DOHH2 (cell line): ENCODE data around the gene C14orf132.

Source experiments
- H3F3A ChIP-seq: fragments of 200-600 bp; sonication (generic), shearing (Covaris generic); 2 replicates; pipeline ENCODE4 v1.6.0; 2016; ENCODE audit warnings: antibody characterized with exemption, mild to moderate bottlenecking; ENCODE audit not compliant: control insufficient read depth, insufficient read depth
- H3K27ac ChIP-seq: fragments of 200-600 bp; sonication (generic); 2 replicates; pipeline ENCODE4 v1.5.1; 2014; ENCODE audit warnings: low read depth, mild to moderate bottlenecking, low read length, moderate library complexity
- H3K27me3 ChIP-seq: fragments of 200-600 bp; sonication (generic); 2 replicates; pipeline ENCODE4 v1.6.1; 2014; ENCODE audit warnings: mild to moderate bottlenecking, low read length, mixed read lengths; ENCODE audit not compliant: control insufficient read depth
- H3K36me3 ChIP-seq: fragments of 200-600 bp; sonication (generic); 2 replicates; pipeline ENCODE4 v1.6.1; 2014; ENCODE audit warnings: mild to moderate bottlenecking, low read length, moderate library complexity, mixed read lengths; ENCODE audit not compliant: control insufficient read depth
- H3K4me1 ChIP-seq: fragments of 200-600 bp; sonication (generic); 2 replicates; pipeline ENCODE4 v1.6.1; 2014; ENCODE audit warnings: mild to moderate bottlenecking, low read length, mixed read lengths; ENCODE audit not compliant: control insufficient read depth
- H3K4me2 ChIP-seq: fragments of 200-600 bp; sonication (generic); 2 replicates; pipeline ENCODE4 v1.6.0; 2014; ENCODE audit warnings: mild to moderate bottlenecking, low read length, moderate library complexity
- H3K4me3 ChIP-seq: fragments of 200-600 bp; sonication (generic); 2 replicates; pipeline ENCODE4 v1.5.1; 2014; ENCODE audit warnings: mild to moderate bottlenecking, low read length, mixed read lengths
- H3K79me2 ChIP-seq: fragments of 200-600 bp; sonication (generic); 2 replicates; pipeline ENCODE4 v1.6.1; 2014; ENCODE audit warnings: mild to moderate bottlenecking, low read length, mixed read lengths; ENCODE audit not compliant: control insufficient read depth
- H3K9me2 ChIP-seq: fragments of 200-600 bp; sonication (generic); replicated peaks from 2 replicates; pipeline ENCODE4 v1.6.1; 2014; ENCODE audit warnings: mild to moderate bottlenecking, low read length, mixed read lengths; ENCODE audit not compliant: control insufficient read depth
- H3K9me3 ChIP-seq: fragments of 200-600 bp; sonication (generic); 2 replicates; pipeline ENCODE4 v1.6.1; 2014; ENCODE audit warnings: antibody characterized with exemption, low read length, mixed read lengths; ENCODE audit not compliant: control insufficient read depth, insufficient read depth
- H4K20me1 ChIP-seq: fragments of 200-600 bp; sonication (generic); 2 replicates; pipeline ENCODE4 v1.6.0; 2014; ENCODE audit warnings: low read depth, mild to moderate bottlenecking, antibody characterized with exemption, low read length, moderate library complexity; ENCODE audit not compliant: control insufficient read depth, insufficient read depth
- EZH2phosphoT487 ChIP-seq: fragments of 200-600 bp; sonication (generic); IDR thresholded peaks from 2 replicates; pipeline ENCODE4 v1.6.1; 2017; ENCODE audit warnings: borderline replicate concordance, mild to moderate bottlenecking, antibody characterized with exemption, low read length, moderate library complexity, mixed read lengths
- TF ChIP-seq, protein P1 (sequence below): fragments of 200-600 bp; sonication (generic); IDR thresholded peaks from one replicate; pipeline ENCODE4 v1.5.1; 2014; ENCODE audit warnings: antibody characterized with exemption, mild to moderate bottlenecking, low read depth, low read length; ENCODE audit not compliant: poor library complexity, severe bottlenecking

C14orf132 gene

GRCh38 chr14:96117960-96118359 is 78.8 kb downstream of the C14orf132 start:
- H3K27me3 ChIP-seq, result peaks cover 3% of the 10 kb centered on the region; the same call in 1 of the 2 replicates
- H3K9me2 ChIP-seq, result no peaks in the 10 kb centered on the region
- no peak overlapping the region for H3K27ac ChIP-seq
- H3K4me3 ChIP-seq, result no peak overlapping the region
- TF ChIP-seq, protein P1, sequence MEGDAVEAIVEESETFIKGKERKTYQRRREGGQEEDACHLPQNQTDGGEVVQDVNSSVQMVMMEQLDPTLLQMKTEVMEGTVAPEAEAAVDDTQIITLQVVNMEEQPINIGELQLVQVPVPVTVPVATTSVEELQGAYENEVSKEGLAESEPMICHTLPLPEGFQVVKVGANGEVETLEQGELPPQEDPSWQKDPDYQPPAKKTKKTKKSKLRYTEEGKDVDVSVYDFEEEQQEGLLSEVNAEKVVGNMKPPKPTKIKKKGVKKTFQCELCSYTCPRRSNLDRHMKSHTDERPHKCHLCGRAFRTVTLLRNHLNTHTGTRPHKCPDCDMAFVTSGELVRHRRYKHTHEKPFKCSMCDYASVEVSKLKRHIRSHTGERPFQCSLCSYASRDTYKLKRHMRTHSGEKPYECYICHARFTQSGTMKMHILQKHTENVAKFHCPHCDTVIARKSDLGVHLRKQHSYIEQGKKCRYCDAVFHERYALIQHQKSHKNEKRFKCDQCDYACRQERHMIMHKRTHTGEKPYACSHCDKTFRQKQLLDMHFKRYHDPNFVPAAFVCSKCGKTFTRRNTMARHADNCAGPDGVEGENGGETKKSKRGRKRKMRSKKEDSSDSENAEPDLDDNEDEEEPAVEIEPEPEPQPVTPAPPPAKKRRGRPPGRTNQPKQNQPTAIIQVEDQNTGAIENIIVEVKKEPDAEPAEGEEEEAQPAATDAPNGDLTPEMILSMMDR, result no peak
- TF ChIP-seq EZH2phosphoT487, result no peak
- H3K36me3 ChIP-seq, result no peaks in the 10 kb centered on the region
- H4K20me1 ChIP-seq, result no peaks in the 10 kb centered on the region
- H3K79me2 ChIP-seq, result no peaks in the 10 kb centered on the region
- no peaks in the 10 kb centered on the region; the same call in 1 of the 2 replicates for H3K9me3 ChIP-seq
- no peaks in the 10 kb centered on the region for H3K4me1 ChIP-seq
- no peaks in the 10 kb centered on the region for H3F3A ChIP-seq
- H3K4me2 ChIP-seq, result no peak overlapping the region

- H3K36me3 ChIP-seq, result no peaks in the 10 kb centered on the region
- no peak overlapping the region for H3K4me2 ChIP-seq
- H3K4me3 ChIP-seq, result no peak overlapping the region
- H4K20me1 ChIP-seq, result no peaks in the 10 kb centered on the region
- TF ChIP-seq, protein P1, result no peak
- TF ChIP-seq EZH2phosphoT487, result no peak
- no peaks in the 10 kb centered on the region for H3K79me2 ChIP-seq
- no peaks in the 10 kb centered on the region for H3K4me1 ChIP-seq
- H3K27ac ChIP-seq, result no peak overlapping the region
- H3K27me3 ChIP-seq, result peaks cover 3% of the 10 kb centered on the region; the same call in 1 of the 2 replicates
- no peaks in the 10 kb centered on the region for H3F3A ChIP-seq
- no peaks in the 10 kb centered on the region; the same call in 1 of the 2 replicates for H3K9me3 ChIP-seq
- no peaks in the 10 kb centered on the region for H3K9me2 ChIP-seq
These were observed 79.2 kb downstream of the C14orf132 start for GRCh38 chr14:96118391-96118790.

GRCh38 chr14:96119947-96120346 is 80.8 kb downstream of the C14orf132 start:
- Histone ChIP-seq H3K4me3 (no peak overlapping the region), H3F3A (no peaks in the 10 kb centered on the region), H3K9me2 (no peaks in the 10 kb centered on the region), H3K36me3 (no peaks in the 10 kb centered on the region), H4K20me1 (no peaks in the 10 kb centered on the region), H3K27ac (no peak overlapping the region), H3K79me2 (no peaks in the 10 kb centered on the region), H3K4me1 (no peaks in the 10 kb centered on the region), H3K4me2 (no peak overlapping the region), H3K27me3 (peaks cover 3% of the 10 kb centered on the region; the same call in 1 of the 2 replicates), H3K9me3 (no peaks in the 10 kb centered on the region)
- TF ChIP-seq, protein P1, result no peak
- TF ChIP-seq EZH2phosphoT487, result no peak

GRCh38 chr14:96120392-96120791 is 81.2 kb downstream of the C14orf132 start:
- H3K9me3 ChIP-seq, result no peaks in the 10 kb centered on the region
- H3K4me2 ChIP-seq, result no peak overlapping the region
- no peaks in the 10 kb centered on the region for H3K4me1 ChIP-seq
- H3K79me2 ChIP-seq, result no peaks in the 10 kb centered on the region
- no peaks in the 10 kb centered on the region for H3K9me2 ChIP-seq
- H3F3A ChIP-seq, result no peaks in the 10 kb centered on the region
- TF ChIP-seq, protein P1, result no peak
- no peak for TF ChIP-seq EZH2phosphoT487
- no peak overlapping the region for H3K4me3 ChIP-seq
- no peak overlapping the region for H3K27ac ChIP-seq
- H3K27me3 ChIP-seq, result peaks cover 3% of the 10 kb centered on the region; the same call in 1 of the 2 replicates
- no peaks in the 10 kb centered on the region for H3K36me3 ChIP-seq
- no peaks in the 10 kb centered on the region for H4K20me1 ChIP-seq
